GM18861 (cell line): Measurements from ENCODE around the gene HHEX.
"Not testable (repeated sequence)": the region's sequence is repeated elsewhere in the genome, so short reads cannot be mapped to it uniquely, and the experiment has no call there.

Experiments used
- ATAC-seq: cut with Tn5 transposase; IDR thresholded peaks from one replicate; pipeline ENCODE4 v1.9.1; 2021; ENCODE audit not compliant: unreplicated experiment

The HHEX gene

GRCh38 chr10:92732958-92733357 is 43.2 kb downstream of the HHEX start:
- ATAC-seq: no peak

- ATAC-seq: no peak
Observed at GRCh38 chr10:92734301-92734700, 44.5 kb downstream of the HHEX start.

- ATAC-seq: no peak
Observed at GRCh38 chr10:92735938-92736337, 46.2 kb downstream of the HHEX start.

- no peak for ATAC-seq
Observed at GRCh38 chr10:92737484-92737883, 47.7 kb downstream of the HHEX start.

GRCh38 chr10:92740762-92741161 is 51.0 kb downstream of the HHEX start:
- ATAC-seq: no peak

GRCh38 chr10:92741741-92742140 is 52.0 kb downstream of the HHEX start:
- ATAC-seq: not testable (repeated sequence)

GRCh38 chr10:92742331-92743228 is 52.8 kb downstream of the HHEX start:
- peak; percentile 95 for ATAC-seq
